ENCODE results near the gene CCDC134. TPM values are rescaled to one million over a fixed set of nuclear protein-coding genes. Genes with fewer than 3 reads are reported as not detected.

The CCDC134 gene
- polyA plus RNA-seq, 1 donor from 2014 or later = 2.2 TPM

DNA sequence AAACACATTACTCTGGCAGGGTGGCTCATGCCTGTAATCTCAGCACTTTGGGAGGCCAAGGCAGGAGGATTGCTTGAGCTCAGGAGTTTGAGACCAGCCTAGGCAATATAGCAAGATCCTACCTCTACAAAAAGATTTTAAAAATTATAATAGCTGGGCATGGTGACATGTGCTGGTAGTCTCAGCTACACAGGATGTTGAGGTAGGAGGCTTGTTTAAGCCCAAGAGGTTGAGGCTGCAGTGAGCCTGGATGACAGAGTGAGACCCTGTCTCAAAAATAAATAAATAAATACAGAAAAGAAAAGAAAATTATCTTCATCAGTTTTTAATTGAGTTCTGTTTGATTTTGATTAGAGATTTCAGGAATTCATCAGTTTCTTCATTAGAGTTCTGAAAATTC, 5.2 kb downstream of the CCDC134 start:
- no peaks in the 10 kb centered on the region for H3K27me3 ChIP-seq (ENCODE audit: insufficient read depth, low read depth, low read length)

DNA sequence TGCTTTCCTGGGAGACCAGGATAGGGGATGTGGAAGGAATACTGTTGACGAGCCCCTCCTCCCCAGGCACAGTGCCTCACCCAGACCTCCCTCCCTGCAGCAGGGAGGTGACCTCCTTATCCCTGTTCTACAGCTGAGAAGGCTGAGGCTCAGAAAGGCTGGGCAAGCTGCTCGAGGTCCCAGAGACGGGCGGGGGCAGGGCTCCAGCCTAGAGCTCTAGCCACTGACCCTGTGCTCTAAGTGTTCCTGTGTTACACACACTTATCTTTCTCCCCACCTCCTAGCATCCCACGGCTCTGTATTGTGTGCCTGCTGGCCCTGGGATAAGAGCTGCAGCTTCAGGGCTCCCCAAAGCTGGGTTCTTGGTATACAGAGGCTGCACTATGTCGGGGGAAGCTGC, 7.9 kb downstream of the CCDC134 start:
- no peak for TF ChIP-seq RAD21 (conservative IDR thresholded peaks at IDR 0.05)
- TF ChIP-seq SMC3 (conservative IDR thresholded peaks at IDR 0.05; ENCODE audit: poor library complexity) = no peak
- TF ChIP-seq EP300 (conservative IDR thresholded peaks at IDR 0.05; ENCODE audit: poor library complexity, severe bottlenecking) = no peak
- no peak for TF ChIP-seq EZH2 (IDR thresholded peaks at IDR 0.05; ENCODE audit: borderline replicate concordance, insufficient read depth, low read length, poor library complexity, severe bottlenecking)
- no peak for TF ChIP-seq MXI1 (conservative IDR thresholded peaks at IDR 0.05; ENCODE audit: poor library complexity, severe bottlenecking)
- TF ChIP-seq, protein P1, sequence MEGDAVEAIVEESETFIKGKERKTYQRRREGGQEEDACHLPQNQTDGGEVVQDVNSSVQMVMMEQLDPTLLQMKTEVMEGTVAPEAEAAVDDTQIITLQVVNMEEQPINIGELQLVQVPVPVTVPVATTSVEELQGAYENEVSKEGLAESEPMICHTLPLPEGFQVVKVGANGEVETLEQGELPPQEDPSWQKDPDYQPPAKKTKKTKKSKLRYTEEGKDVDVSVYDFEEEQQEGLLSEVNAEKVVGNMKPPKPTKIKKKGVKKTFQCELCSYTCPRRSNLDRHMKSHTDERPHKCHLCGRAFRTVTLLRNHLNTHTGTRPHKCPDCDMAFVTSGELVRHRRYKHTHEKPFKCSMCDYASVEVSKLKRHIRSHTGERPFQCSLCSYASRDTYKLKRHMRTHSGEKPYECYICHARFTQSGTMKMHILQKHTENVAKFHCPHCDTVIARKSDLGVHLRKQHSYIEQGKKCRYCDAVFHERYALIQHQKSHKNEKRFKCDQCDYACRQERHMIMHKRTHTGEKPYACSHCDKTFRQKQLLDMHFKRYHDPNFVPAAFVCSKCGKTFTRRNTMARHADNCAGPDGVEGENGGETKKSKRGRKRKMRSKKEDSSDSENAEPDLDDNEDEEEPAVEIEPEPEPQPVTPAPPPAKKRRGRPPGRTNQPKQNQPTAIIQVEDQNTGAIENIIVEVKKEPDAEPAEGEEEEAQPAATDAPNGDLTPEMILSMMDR (IDR thresholded peaks at IDR 0.05; ENCODE audit: poor library complexity, severe bottlenecking) = no peak
- no peak for TF ChIP-seq POLR2AphosphoS5 (IDR thresholded peaks at IDR 0.05)
- no peak for TF ChIP-seq TAF1 (IDR thresholded peaks at IDR 0.05; ENCODE audit: low read depth)
- TF ChIP-seq, protein P2, sequence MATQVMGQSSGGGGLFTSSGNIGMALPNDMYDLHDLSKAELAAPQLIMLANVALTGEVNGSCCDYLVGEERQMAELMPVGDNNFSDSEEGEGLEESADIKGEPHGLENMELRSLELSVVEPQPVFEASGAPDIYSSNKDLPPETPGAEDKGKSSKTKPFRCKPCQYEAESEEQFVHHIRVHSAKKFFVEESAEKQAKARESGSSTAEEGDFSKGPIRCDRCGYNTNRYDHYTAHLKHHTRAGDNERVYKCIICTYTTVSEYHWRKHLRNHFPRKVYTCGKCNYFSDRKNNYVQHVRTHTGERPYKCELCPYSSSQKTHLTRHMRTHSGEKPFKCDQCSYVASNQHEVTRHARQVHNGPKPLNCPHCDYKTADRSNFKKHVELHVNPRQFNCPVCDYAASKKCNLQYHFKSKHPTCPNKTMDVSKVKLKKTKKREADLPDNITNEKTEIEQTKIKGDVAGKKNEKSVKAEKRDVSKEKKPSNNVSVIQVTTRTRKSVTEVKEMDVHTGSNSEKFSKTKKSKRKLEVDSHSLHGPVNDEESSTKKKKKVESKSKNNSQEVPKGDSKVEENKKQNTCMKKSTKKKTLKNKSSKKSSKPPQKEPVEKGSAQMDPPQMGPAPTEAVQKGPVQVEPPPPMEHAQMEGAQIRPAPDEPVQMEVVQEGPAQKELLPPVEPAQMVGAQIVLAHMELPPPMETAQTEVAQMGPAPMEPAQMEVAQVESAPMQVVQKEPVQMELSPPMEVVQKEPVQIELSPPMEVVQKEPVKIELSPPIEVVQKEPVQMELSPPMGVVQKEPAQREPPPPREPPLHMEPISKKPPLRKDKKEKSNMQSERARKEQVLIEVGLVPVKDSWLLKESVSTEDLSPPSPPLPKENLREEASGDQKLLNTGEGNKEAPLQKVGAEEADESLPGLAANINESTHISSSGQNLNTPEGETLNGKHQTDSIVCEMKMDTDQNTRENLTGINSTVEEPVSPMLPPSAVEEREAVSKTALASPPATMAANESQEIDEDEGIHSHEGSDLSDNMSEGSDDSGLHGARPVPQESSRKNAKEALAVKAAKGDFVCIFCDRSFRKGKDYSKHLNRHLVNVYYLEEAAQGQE (IDR thresholded peaks at IDR 0.05; ENCODE audit: borderline replicate concordance) = no peak
- Histone ChIP-seq H3K27ac (ENCODE audit: low read length) (no peak overlapping the region), H3K4me3 (ENCODE audit: low read length) (no peak overlapping the region), H3K9ac (ENCODE audit: low read length) (no peak overlapping the region), H3F3A (ENCODE audit: insufficient read depth, low read length, poor library complexity, severe bottlenecking) (no peaks in the 10 kb centered on the region), H3K9me2 (ENCODE audit: insufficient read depth, low read length) (no peaks in the 10 kb centered on the region), H4K20me1 (ENCODE audit: insufficient read depth) (no peaks in the 10 kb centered on the region), H3K27me3 (ENCODE audit: insufficient read depth, low read depth, low read length) (no peaks in the 10 kb centered on the region), H3K36me3 (ENCODE audit: insufficient read depth, low read length) (no peaks in the 10 kb centered on the region), H3K79me2 (replicated peaks; ENCODE audit: insufficient read depth, low read length) (no peaks in the 10 kb centered on the region), H3K9me3 (ENCODE audit: low read length) (no peaks in the 10 kb centered on the region), H3K4me2 (ENCODE audit: low read length) (no peak overlapping the region), H2AFZ (ENCODE audit: low read depth, low read length) (no peak overlapping the region)

More for the DNA sequence above, 5.2 kb downstream of the CCDC134 start:
- Histone ChIP-seq H3K36me3 (ENCODE audit: insufficient read depth, low read length) (no peaks in the 10 kb centered on the region), H3K27ac (ENCODE audit: low read length) (no peak overlapping the region), H2AFZ (ENCODE audit: low read depth, low read length) (no peak overlapping the region), H3K4me3 (ENCODE audit: low read length) (no peak overlapping the region), H3K79me2 (replicated peaks; ENCODE audit: insufficient read depth, low read length) (peaks cover 6% of the 10 kb centered on the region), H3K9me2 (ENCODE audit: insufficient read depth, low read length) (no peaks in the 10 kb centered on the region), H3K9me3 (ENCODE audit: low read length) (no peaks in the 10 kb centered on the region), H3K4me2 (ENCODE audit: low read length) (no peak overlapping the region), H4K20me1 (ENCODE audit: insufficient read depth) (no peaks in the 10 kb centered on the region), H3K9ac (ENCODE audit: low read length) (no peak overlapping the region), H3F3A (ENCODE audit: insufficient read depth, low read length, poor library complexity, severe bottlenecking) (no peaks in the 10 kb centered on the region)
- TF ChIP-seq EZH2 (IDR thresholded peaks at IDR 0.05; ENCODE audit: borderline replicate concordance, insufficient read depth, low read length, poor library complexity, severe bottlenecking) (no peak), MXI1 (conservative IDR thresholded peaks at IDR 0.05; ENCODE audit: poor library complexity, severe bottlenecking) (no peak), SMC3 (conservative IDR thresholded peaks at IDR 0.05; ENCODE audit: poor library complexity) (no peak), EP300 (conservative IDR thresholded peaks at IDR 0.05; ENCODE audit: poor library complexity, severe bottlenecking) (no peak), POLR2AphosphoS5 (IDR thresholded peaks at IDR 0.05) (no peak), RAD21 (conservative IDR thresholded peaks at IDR 0.05) (no peak), TAF1 (IDR thresholded peaks at IDR 0.05; ENCODE audit: low read depth) (no peak)
- TF ChIP-seq, protein P2 (IDR thresholded peaks at IDR 0.05; ENCODE audit: borderline replicate concordance) = no peak
- TF ChIP-seq, protein P1 (IDR thresholded peaks at IDR 0.05; ENCODE audit: poor library complexity, severe bottlenecking) = no peak
